Measurements from ENCODE around the gene TRIO.

Gene TRIO

DNA sequence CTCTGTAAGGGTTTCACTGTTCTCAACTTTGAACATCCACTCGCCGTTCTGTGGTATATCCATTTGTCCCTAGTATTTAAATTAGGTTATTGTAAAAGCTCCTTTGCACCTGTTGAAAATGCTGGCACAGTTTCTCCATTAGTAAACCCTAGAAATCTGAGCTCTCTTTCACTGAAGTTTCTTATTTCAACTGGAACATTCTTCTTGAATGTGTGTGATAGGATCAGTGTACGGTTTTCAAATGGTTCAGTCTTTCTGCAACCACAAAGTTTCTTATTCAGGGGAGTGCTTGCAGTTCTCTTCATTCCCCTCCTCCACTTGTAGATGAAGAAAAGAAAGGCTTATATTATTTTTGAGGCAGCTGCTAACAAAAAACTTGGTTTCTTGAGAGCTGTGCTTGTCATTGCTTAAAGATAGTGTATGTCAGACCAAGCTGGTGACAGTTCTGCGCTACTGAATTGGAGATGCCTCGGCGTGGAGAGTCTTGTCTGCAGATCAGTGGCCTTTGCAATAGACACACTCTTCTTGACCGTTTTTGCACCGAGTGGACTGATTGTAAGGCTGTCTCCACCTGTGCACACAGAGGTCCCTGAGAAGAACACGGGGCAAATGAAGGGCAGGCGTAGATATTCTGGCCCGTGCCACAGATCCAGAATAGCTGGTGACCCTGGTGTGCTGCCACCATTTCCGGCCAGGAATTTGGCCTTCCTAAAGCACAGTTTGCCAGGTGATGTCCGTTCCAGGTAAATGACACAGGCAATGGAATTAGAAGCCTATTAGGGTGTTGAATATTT, 102.2 kb downstream of the TRIO start:
- no peak for TF ChIP-seq FOXP2 (optimal IDR thresholded peaks at IDR 0.05; ENCODE audit: borderline replicate concordance, extremely low read depth, extremely low read length, insufficient read depth)
- TF ChIP-seq SIN3A (IDR thresholded peaks at IDR 0.05; ENCODE audit: borderline replicate concordance, insufficient read depth, low read length): no peak
- TF ChIP-seq REST (IDR thresholded peaks at IDR 0.05; ENCODE audit: insufficient read depth in 1 of 2, low read depth in 2 of 2, low read length in 2 of 2): no peak

- TF ChIP-seq TAF1 (IDR thresholded peaks at IDR 0.05; ENCODE audit: borderline replicate concordance, insufficient read depth, low read length): no peak
- TF ChIP-seq REST (IDR thresholded peaks at IDR 0.05; ENCODE audit: insufficient read depth in 1 of 2, low read depth in 2 of 2, low read length in 2 of 2): no peak
Measured at GRCh38 chr5:14246350-14247053, 103.4 kb downstream of the TRIO start.

- no peak for TF ChIP-seq FOXP2 (optimal IDR thresholded peaks at IDR 0.05; ENCODE audit: borderline replicate concordance, extremely low read depth, extremely low read length, insufficient read depth)
- no peak for TF ChIP-seq POLR2AphosphoS5 (IDR thresholded peaks at IDR 0.05; ENCODE audit: low read depth, low read length)
- TF ChIP-seq TAF1 (IDR thresholded peaks at IDR 0.05; ENCODE audit: borderline replicate concordance, insufficient read depth, low read length): no peak
- no peak for TF ChIP-seq SIN3A (IDR thresholded peaks at IDR 0.05; ENCODE audit: borderline replicate concordance, insufficient read depth, low read length)
- no peak for TF ChIP-seq REST (IDR thresholded peaks at IDR 0.05; ENCODE audit: insufficient read depth in 1 of 2, low read depth in 2 of 2, low read length in 2 of 2)
Measured at GRCh38 chr5:14247054-14247386, 103.9 kb downstream of the TRIO start.

DNA sequence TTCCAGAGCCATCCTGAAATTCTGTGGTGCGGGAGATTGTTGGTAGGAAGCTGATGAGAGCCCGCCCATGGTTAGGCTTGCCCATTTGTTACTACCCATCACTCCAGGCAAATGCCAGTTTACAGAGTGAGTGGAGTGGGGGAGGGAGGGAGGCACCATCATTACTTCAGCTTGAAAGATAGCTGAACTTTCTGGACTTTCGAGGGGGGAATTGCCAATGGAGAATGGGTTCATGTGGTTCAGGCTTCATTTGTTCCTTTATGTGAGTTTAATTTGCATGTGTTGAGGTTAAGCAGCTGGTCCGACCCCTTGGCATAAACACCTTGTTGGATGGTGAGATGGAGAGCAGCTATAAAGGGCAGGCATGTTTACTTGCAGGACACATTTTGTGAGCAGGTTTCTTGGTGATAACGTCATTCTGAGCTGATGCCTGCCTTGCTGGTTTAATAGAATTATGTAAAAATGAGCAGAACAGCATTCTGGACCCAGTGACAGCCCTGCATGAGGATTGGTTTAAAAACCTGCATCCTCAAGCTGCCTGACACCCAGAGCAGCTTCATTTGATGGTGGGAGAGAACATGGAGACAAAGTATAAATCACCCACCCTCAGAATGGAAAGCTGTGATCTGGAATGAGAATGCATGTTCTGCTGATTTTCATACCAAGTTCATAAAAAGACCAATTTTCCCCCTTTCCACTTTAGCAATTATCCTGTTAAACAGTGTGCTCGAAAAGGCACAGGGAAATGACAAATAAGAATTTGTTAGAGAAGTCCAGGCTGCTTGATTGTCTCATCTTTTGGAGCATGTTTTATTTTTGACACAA, 106.3 kb downstream of the TRIO start:
- no peak for TF ChIP-seq REST (IDR thresholded peaks at IDR 0.05; ENCODE audit: insufficient read depth in 1 of 2, low read depth in 2 of 2, low read length in 2 of 2)
- TF ChIP-seq SIN3A (IDR thresholded peaks at IDR 0.05; ENCODE audit: borderline replicate concordance, insufficient read depth, low read length): no peak
- TF ChIP-seq FOXP2 (optimal IDR thresholded peaks at IDR 0.05; ENCODE audit: borderline replicate concordance, extremely low read depth, extremely low read length, insufficient read depth): no peak
- TF ChIP-seq POLR2AphosphoS5 (IDR thresholded peaks at IDR 0.05; ENCODE audit: low read depth, low read length): no peak
- no peak for TF ChIP-seq TAF1 (IDR thresholded peaks at IDR 0.05; ENCODE audit: borderline replicate concordance, insufficient read depth, low read length)

Data from PFSK-1 (cell line).